HepG2 (cell line): Measurements from ENCODE around the gene LENEP. TPM values are rescaled to one million over a fixed set of nuclear protein-coding genes. Genes with fewer than 3 reads are reported as not detected.
A peak's percentile ranks its signal among the peaks of the same experiment; 100 is the strongest.

Source experiments
- ARID4A ChIP-seq: sonication (generic); formaldehyde crosslinking; IDR thresholded peaks from 2 replicates; pipeline ENCODE4 v1.5.0; 2020; ENCODE audit warnings: mild to moderate bottlenecking, missing genetic modification reagents, borderline replicate concordance
- HDAC6 ChIP-seq: fragments of 200-600 bp; sonication (generic); IDR thresholded peaks from 2 replicates; pipeline ENCODE4 v1.7.0; 2017; ENCODE audit warnings: mild to moderate bottlenecking, antibody characterized with exemption, low read length, low read depth
- HMGA1 ChIP-seq: sonication (generic); formaldehyde crosslinking; conservative IDR thresholded peaks from 2 replicates; pipeline ENCODE4 v1.4.0; 2020; ENCODE audit warnings: missing genetic modification reagents
- ZBTB10 ChIP-seq: sonication (generic); formaldehyde crosslinking; IDR thresholded peaks from 2 replicates; pipeline ENCODE4 v1.4.0; 2020; ENCODE audit warnings: missing genetic modification reagents, borderline replicate concordance
- ZBTB25 ChIP-seq: IDR thresholded peaks from 2 replicates; pipeline ENCODE4 v1.6.1; 2018; ENCODE audit warnings: missing genetic modification reagents
- ZNF18 ChIP-seq: sonication (generic); formaldehyde crosslinking; IDR thresholded peaks from 2 replicates; pipeline ENCODE4 v1.8.0; 2022; ENCODE audit warnings: mild to moderate bottlenecking, missing genetic modification reagents; ENCODE audit not compliant: insufficient replicate concordance
- ZNF441 ChIP-seq: sonication (generic); formaldehyde crosslinking; IDR thresholded peaks from 2 replicates; pipeline ENCODE4 v1.7.0; 2021; ENCODE audit warnings: missing genetic modification reagents, borderline replicate concordance
- ZNF644 ChIP-seq: IDR thresholded peaks from 2 replicates; pipeline ENCODE4 v1.6.1; 2016; ENCODE audit warnings: low read depth
- polyA plus RNA-seq, 8 experiments: library from polyadenylated mRNA; depleted of rRNA in 3 of 8; stranded (reverse) in 7 of 8; unstranded in 1 of 8; fragments of >200 nt; fragmentation: Illumina TruSeq in 4 of 8; extraction: Trizol in 4 of 8; gene quantifications; 2 replicates each; pipeline versions ENCODE4 v1.2.1 to v1.2.3, GENCODE V29; 2011 to 2016; ENCODE audit warnings: low read depth in 4 of 8, missing spikeins in 1 of 8, mixed read lengths in 1 of 8; ENCODE audit not compliant: insufficient read depth in 1 of 8
- total RNA-seq, 5 experiments: library from RNA; depleted of rRNA; stranded (reverse); fragments of >200 nt; fragmentation: Illumina TruSeq; extraction: Trizol; gene quantifications; 2 replicates each; pipeline ENCODE4 v1.2.3, GENCODE V29; 2016; ENCODE audit warnings: low read depth in 1 of 5
- TF ChIP-seq, protein P1 (sequence below): sonication (generic); formaldehyde crosslinking; IDR thresholded peaks from 2 replicates; pipeline ENCODE4 v1.4.0; 2020; ENCODE audit warnings: mild to moderate bottlenecking, missing genetic modification reagents
- TF ChIP-seq, protein P2 (sequence below): sonication (generic); formaldehyde crosslinking; IDR thresholded peaks from 2 replicates; pipeline ENCODE4 v1.4.0; 2020; ENCODE audit warnings: low read depth, missing genetic modification reagents

LENEP gene
- total and polyA plus RNA-seq, 2 of the 13 experiments (the other 11 are each of a cell fraction or from before 2014, with no cell fraction given) = 0.29 TPM; not detected in 1

DNA sequence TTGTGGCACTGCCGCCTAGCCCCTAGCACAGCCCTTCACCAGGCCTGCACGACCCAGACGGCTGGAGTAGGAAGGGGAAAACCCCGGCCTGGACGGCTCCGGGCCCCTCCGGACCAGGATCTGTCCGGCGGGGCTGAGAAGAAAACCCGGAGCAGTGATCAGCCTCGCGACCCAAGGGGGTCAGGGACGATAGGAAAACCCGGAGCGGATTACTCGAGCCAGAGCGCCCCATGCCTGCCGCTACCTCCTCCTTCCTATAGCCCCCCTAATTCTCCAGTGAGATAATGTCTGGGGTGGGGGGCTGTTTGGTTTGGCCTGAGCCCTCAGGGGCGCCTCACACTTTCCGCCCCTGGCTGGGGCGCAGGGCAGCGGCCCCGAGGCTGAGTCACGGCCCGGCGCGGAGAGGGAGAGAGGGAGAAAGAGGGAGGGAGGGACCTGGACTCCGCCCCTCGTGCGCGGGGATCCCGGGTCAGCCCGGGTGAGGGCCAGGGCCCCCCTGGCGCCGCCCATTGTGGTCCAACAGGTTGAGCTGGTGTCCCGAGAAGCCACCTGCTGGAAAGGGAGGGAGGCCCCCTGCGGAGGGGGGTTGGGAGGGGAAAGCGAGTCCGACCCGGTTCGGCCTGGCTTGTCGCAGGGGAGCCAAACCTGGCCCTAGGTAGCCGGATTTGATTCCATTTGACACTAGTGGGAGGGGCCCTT is 7.5 kb downstream of the LENEP start (continued):
- TF ChIP-seq ZNF18 (no peak), ZBTB25 (CRISPR knock-in tag) (peak; percentile 81), ZNF644 (no peak), HDAC6 (no peak), ARID4A (peak; percentile 76), HMGA1 (CRISPR knock-in tag) (no peak), ZNF441 (CRISPR knock-in tag) (peak; percentile 37; the same call in 1 of the 2 replicates), ZBTB10 (CRISPR knock-in tag) (peak; percentile 99)
- TF ChIP-seq, protein P1, sequence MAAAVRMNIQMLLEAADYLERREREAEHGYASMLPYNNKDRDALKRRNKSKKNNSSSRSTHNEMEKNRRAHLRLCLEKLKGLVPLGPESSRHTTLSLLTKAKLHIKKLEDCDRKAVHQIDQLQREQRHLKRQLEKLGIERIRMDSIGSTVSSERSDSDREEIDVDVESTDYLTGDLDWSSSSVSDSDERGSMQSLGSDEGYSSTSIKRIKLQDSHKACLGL (CRISPR knock-in tag) = peak; percentile 68
- TF ChIP-seq, protein P2, sequence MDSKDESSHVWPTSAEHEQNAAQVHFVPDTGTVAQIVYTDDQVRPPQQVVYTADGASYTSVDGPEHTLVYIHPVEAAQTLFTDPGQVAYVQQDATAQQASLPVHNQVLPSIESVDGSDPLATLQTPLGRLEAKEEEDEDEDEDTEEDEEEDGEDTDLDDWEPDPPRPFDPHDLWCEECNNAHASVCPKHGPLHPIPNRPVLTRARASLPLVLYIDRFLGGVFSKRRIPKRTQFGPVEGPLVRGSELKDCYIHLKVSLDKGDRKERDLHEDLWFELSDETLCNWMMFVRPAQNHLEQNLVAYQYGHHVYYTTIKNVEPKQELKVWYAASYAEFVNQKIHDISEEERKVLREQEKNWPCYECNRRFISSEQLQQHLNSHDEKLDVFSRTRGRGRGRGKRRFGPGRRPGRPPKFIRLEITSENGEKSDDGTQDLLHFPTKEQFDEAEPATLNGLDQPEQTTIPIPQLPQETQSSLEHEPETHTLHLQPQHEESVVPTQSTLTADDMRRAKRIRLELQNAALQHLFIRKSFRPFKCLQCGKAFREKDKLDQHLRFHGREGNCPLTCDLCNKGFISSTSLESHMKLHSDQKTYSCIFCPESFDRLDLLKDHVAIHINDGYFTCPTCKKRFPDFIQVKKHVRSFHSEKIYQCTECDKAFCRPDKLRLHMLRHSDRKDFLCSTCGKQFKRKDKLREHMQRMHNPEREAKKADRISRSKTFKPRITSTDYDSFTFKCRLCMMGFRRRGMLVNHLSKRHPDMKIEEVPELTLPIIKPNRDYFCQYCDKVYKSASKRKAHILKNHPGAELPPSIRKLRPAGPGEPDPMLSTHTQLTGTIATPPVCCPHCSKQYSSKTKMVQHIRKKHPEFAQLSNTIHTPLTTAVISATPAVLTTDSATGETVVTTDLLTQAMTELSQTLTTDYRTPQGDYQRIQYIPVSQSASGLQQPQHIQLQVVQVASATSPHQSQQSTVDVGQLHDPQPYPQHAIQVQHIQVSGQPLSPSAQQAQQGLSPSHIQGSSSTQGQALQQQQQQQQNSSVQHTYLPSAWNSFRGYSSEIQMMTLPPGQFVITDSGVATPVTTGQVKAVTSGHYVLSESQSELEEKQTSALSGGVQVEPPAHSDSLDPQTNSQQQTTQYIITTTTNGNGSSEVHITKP (CRISPR knock-in tag) = peak; percentile 84
